ENCODE measurements around the gene C2orf49.
A peak's percentile ranks its signal among the peaks of the same experiment; 100 is the strongest.

C2orf49 gene

DNA sequence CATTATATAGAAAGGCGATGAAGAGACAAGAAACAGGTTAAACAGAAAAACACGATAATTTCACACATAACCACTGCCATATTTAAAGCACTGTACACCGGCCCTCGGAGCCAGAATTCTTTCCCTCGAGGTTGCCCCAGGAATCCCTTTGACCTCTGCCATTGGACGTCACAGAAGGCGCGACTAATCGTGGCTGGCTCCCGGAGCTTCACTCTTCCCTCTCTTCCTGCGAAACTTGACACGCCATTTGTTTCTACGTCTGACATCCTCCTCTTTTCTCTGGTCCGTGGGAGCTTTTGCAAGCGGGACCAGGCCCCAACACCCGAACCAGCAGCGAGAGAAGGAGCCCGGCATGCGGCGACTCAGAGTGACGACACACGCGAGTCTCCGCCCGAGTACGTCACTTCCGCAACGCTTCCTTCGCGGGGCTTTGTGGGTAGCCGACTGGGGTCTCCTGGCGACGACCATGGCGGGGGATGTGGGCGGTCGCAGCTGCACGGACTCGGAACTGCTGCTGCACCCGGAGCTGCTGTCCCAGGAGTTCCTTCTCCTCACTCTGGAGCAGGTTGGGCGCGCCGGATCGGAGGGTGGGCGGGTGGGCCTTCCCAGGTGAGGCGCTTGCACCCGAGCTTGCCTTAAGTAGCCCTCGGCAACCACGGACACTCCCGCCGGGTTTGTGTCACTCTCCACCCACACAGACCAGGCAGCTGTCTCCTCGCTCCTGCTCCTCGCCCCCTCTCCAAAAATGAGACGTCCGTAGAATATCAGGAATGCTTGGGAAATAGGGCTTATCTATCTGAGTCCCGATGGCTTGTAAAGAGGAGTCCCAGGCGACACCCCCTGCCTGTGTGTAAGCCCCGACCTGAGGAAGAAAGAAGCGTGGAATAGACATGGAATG lies at the start of gene C2orf49:
Gene C2orf49 (plus strand): TSS at position 419 of the 898 bp plus-strand sequence. CDS start 48 bp downstream, at position 467.
- DNase-seq (ENCODE audit: insufficient read length, low spot score): peak; percentile 82
- peak; percentile 36 for FAIRE-seq

DNA sequence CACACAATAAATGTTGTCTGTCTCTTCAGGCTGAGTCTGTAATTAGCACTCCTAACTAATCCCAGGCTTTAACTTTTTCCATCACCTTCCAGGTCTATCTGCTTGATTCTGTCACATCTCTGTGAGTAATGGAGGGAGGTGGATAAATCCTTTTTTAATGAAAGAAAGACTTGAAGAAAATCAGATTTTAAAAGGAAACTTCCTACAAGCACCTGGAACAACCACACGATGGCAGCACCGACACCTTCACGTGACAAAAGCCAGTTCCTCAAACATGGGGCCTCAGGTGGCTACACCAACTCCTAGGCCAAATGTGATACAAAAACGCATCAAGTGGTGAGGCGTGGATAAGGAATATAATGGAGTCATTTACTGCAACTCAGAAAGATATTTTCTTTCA lies 49.6 kb upstream of the C2orf49 start:
- peak; percentile 20 for DNase-seq (ENCODE audit: insufficient read length, low spot score)
- no peak for FAIRE-seq

DNA sequence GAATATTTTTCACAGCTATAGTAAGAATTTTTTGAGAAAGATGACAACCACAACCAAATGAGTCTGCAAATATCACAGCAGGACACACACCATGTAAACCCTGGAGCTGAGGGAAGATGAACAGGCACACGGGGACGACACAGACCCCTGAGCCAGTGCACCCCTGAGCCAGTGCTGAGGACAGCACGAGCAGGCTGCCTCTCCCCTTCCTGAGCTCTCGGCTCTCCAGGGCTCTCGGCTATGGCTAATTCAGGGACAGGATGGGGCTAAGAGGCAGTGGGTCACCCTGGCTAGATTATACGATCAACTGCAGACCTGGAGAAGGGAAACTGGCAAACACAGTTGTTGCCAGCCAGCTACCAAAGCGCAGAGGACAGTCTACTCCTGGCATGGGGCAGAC lies 49.2 kb upstream of the C2orf49 start:
- no peak for FAIRE-seq

GRCh38 chr2:105290981-105291660 lies 46.2 kb upstream of the C2orf49 start:
- DNase-seq (ENCODE audit: insufficient read length, low spot score) (no peak), FAIRE-seq (no peak)

More for the DNA sequence above, 49.2 kb upstream of the C2orf49 start:
- DNase-seq (ENCODE audit: insufficient read length, low spot score): no peak

- DNase-seq (ENCODE audit: insufficient read length, low spot score): no peak
- no peak for FAIRE-seq
These were observed 45.4 kb upstream of the C2orf49 start for GRCh38 chr2:105291981-105292380.

- FAIRE-seq (no peak), DNase-seq (ENCODE audit: insufficient read length, low spot score) (no peak)
These were observed 43.3 kb upstream of the C2orf49 start for GRCh38 chr2:105294046-105294445.

DNA sequence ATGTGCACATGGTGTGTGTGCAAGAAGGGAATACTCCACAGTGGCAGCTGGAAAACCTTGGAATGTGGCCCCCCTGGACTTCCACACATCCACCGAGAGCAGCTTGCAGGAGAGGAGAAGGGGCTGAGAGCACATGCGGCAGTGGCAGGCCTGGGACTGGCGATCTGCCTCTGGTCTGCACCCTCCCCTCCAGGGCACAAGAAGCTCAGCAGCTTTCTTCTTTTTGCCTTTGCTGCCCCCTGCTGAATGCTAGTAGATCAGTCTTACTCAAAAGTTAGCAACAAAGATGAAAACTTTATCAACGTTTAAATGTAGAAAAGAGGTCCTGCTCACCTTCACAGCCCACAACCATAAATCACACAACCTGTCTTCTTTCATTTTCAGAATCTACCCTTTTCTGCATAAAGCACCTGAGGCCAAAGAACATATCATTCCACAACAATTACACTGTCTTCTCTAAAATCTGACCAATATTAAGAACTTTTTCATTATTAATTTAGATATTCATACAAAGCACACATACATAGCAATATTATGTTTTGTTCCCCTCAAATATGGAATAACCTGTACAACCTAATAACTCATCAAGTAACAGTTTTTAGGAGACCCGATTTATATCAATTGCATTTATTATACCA lies 42.4 kb upstream of the C2orf49 start:
- DNase-seq (ENCODE audit: insufficient read length, low spot score) (peak; percentile 71), FAIRE-seq (peak; percentile 9)

GRCh38 chr2:105296017-105296611 lies 41.2 kb upstream of the C2orf49 start:
- no peak for FAIRE-seq
- DNase-seq (ENCODE audit: insufficient read length, low spot score): no peak

DNA sequence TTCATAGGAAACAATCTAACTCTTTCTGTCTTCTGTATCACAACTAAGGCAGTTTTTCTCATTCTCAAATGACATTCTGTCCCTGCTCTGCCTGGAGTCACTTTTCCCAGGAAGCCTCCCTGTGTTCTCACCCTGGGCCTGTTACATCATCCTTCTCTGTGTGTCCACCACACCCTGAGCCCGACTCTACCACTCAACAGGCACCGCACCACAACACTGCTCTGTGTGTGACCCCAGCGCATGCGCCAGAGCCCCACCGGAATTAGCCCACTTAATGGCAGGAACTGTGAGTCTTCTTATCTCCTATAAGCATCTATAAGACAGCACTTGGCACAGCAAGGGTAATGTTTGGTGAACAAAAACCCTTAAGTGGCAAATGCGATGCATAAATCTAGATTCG lies 40.1 kb upstream of the C2orf49 start:
- DNase-seq (ENCODE audit: insufficient read length, low spot score): no peak
- FAIRE-seq: no peak

DNA sequence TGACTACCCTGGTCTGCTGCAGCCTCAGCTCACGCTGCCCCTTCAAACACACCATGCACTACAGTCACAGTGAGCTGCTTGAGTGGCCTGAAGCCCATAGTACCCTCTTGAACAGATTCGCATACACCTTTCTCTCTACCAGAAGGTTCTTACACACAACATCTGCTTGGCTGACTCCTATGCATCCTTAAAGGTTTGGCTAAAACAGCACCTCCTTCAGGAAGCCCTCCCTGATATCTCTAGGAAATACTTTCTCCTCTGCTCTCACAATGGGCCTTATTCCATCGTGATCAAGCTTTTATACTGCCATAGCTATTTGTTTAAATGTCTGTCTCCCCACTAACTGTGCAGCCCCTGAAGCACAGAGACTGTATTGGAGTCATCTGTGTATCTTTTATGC lies 39.3 kb upstream of the C2orf49 start:
- FAIRE-seq (no peak), DNase-seq (ENCODE audit: insufficient read length, low spot score) (no peak)

GRCh38 chr2:105299290-105299689 lies 38.0 kb upstream of the C2orf49 start:
- no peak for DNase-seq (ENCODE audit: insufficient read length, low spot score)
- no peak for FAIRE-seq

DNA sequence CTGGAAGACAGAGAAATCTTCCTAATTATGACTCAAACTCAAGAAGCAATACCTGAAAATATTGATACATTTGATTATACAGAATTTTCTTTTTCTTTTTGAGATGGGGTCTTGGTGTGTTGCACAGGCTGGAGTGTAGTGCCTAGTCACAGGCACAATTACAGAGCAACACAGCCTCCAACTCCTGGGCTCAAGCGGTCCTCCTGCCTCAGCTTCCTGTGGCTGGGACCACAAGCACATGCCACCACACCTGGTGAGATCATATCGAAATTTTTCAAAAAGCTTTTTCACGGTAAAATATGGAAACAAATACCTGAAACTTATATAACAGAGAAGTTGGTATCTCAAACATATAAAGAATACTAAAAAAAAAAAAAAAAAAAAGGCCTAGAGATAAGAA lies 35.7 kb upstream of the C2orf49 start:
- FAIRE-seq: no peak
- DNase-seq (ENCODE audit: insufficient read length, low spot score): no peak

DNA sequence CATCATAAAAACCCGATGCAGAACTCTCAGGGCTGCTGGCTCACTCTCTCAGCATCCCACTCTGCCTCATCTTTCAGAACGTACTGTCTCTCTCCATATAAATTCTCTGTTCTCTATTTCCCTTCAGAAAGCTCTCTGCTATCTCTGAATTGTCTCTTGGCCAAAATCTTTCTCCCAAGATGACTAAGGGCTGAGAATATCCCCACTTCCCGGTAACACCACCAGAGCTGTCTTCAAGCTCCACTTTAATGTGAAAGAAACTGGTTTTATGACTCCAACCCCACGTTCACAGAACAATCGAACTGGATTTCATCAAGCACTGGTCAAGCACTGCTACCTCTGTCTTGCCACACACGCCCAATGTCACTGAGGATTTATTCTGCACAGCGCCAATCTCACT lies 30.2 kb upstream of the C2orf49 start:
- no peak for FAIRE-seq

GRCh38 chr2:105307550-105307949 lies 29.8 kb upstream of the C2orf49 start:
- FAIRE-seq (no peak), DNase-seq (ENCODE audit: insufficient read length, low spot score) (no peak)

More for the DNA sequence above, 30.2 kb upstream of the C2orf49 start:
- no peak for DNase-seq (ENCODE audit: insufficient read length, low spot score)

DNA sequence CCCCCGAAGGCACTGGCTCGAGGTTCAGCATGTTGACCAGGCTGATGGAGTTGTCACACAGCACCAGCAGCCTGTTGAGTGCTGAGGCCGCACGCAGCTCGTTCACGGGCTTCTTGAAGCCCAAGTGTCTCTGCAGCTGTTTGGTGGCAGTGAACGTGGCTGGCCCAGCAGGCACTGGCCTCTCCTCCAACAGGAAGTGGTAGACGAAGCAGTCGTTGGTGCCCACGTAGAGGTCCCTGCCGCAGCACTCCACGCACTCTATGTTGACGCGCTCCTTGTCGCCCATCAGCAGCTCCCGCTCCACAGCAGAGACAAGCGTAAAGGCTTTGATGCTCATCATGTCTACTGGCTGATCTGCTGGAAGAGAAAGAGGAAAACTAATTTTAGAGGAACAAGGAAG lies 29.4 kb upstream of the C2orf49 start:
- no peak for FAIRE-seq
- DNase-seq (ENCODE audit: insufficient read length, low spot score): no peak

DNA sequence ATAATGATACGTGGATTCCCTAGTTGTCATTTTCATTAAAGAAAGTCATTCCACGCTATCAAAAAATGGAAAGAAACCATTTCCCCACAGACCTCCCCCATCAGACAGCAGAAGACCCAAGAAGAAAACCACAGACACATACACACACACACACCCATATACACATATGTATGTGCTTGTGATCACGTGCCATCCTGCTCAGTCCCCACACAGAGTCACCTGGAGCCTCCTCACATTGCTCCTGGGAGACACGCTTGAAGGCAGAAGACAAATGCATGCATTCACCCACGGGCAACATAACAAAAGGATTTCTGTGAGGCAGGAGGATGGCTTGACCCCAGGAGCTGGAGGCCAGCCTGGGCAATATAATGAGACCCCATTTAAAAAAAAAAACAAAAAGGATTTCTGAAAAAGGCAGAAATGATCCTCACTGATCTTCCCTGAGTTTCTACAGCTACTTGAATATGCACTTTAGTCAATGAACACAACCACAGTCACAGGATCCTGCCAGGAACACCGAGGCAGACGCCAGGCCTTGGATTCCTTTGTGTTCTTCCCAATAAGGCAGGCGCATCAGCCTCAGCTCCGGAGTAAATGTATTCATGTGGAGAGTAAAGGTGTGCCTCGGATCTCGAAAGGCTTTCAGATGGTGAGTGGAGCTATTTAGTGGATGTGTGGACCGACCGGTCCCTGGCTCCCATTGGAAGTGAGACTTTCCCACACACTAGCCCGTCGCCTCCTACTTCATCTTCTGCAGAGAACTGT lies 28.8 kb upstream of the C2orf49 start:
- no peak for FAIRE-seq
- no peak for DNase-seq (ENCODE audit: insufficient read length, low spot score)

- FAIRE-seq (no peak), DNase-seq (ENCODE audit: insufficient read length, low spot score) (no peak)
These were observed 28.2 kb upstream of the C2orf49 start for GRCh38 chr2:105309147-105309545.

DNA sequence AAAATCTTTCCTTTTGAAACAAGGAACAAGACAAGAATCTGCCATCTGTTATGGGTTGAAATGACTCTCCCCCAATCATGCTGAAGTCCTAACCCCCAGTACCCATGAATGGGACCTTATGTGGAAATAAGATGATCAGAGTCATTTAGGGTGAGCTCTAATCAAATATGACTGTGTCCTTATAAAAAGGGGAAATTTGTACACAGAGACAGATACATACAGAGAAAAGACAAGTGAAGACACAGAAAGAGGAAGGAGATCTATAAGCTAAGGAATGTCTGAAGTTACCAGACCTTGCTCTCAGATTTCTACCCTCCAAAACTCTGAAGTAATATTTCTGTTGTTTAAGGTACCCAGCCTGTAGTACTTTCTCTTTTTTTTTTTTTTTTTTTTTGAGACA lies 23.5 kb upstream of the C2orf49 start:
- FAIRE-seq (no peak), DNase-seq (ENCODE audit: insufficient read length, low spot score) (no peak)

DNA sequence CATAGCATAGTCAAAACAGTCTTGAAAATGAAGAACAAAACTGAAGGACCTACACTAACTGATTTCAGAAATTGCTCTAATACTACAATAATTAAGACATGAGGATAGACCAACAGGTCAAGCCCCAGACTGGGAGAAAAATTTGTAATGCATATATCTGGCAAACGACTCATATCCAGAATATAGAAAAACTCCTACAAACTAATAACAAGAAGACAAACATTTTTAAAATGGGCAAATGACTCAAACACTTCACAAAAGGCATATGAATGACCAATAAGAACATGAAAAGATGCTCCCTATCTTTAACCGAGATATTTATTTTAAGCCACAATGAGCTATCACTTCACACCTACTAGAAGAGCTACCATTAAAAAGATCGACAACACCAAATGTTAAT lies 22.0 kb upstream of the C2orf49 start:
- no peak for FAIRE-seq
- DNase-seq (ENCODE audit: insufficient read length, low spot score): no peak

DNA sequence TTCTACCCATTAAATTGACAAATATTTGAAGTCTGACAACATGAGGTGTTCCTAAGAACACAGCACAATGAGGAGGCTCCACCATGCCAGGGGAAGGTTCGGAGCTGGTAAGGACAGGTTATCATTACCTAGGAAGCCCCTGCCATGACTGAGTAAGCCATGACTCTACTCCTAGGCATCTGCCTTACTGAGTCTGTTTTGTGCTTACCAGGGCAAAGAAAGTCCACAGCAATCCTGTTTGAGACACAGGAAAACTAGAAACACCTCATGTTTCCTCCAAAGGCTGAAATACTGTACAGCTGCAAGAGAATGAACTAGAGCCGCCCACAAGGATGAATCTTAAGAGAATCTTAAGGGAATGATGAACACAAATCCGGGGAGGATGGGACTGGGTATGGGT lies 19.4 kb upstream of the C2orf49 start:
- DNase-seq (ENCODE audit: insufficient read length, low spot score) (no peak), FAIRE-seq (no peak)

All from HTR-8/SVneo (cell line).